GM18505 (cell line): ENCODE data around the gene LYRM2.

Experiments
- ATAC-seq: cut with Tn5 transposase; IDR thresholded peaks from one replicate; pipeline ENCODE4 v1.9.1; 2021; ENCODE audit not compliant: unreplicated experiment
- POLR2A ChIP-seq: IDR thresholded peaks from 4 replicates; pipeline ENCODE4 v1.6.1; 2011; ENCODE audit warnings: borderline replicate concordance; ENCODE audit not compliant: insufficient read depth, insufficient read length; ENCODE audit errors: extremely low read depth

Gene LYRM2

GRCh38 chr6:89542866-89543265 lies 95.7 kb downstream of the LYRM2 start:
- TF ChIP-seq POLR2A, result no peak
- no peak for ATAC-seq

GRCh38 chr6:89542081-89542857 lies 96.3 kb downstream of the LYRM2 start:
- no peak for TF ChIP-seq POLR2A
- ATAC-seq, result no peak

GRCh38 chr6:89539779-89540178 lies 98.8 kb downstream of the LYRM2 start:
- no peak for TF ChIP-seq POLR2A
- no peak for ATAC-seq

GRCh38 chr6:89536231-89536630 lies 102.3 kb downstream of the LYRM2 start:
- no peak for ATAC-seq
- TF ChIP-seq POLR2A, result no peak

- ATAC-seq, result no peak
- no peak for TF ChIP-seq POLR2A
Observed at GRCh38 chr6:89530982-89531381, 107.6 kb downstream of the LYRM2 start.

- no peak for TF ChIP-seq POLR2A
Observed at GRCh38 chr6:89528866-89529265, 109.7 kb downstream of the LYRM2 start.

GRCh38 chr6:89527634-89528033 lies 110.9 kb downstream of the LYRM2 start:
- TF ChIP-seq POLR2A, result no peak
- ATAC-seq, result no peak

More at GRCh38 chr6:89528866-89529265, 109.7 kb downstream of the LYRM2 start:
- no peak for ATAC-seq

GRCh38 chr6:89526563-89526869 lies 112.0 kb downstream of the LYRM2 start:
- no peak for ATAC-seq
- no peak for TF ChIP-seq POLR2A

GRCh38 chr6:89525786-89526562 lies 112.6 kb downstream of the LYRM2 start:
- no peak for ATAC-seq
- no peak for TF ChIP-seq POLR2A

GRCh38 chr6:89522778-89523177 lies 115.8 kb downstream of the LYRM2 start:
- no peak for ATAC-seq
- no peak for TF ChIP-seq POLR2A

GRCh38 chr6:89520736-89521135 lies 117.8 kb downstream of the LYRM2 start:
- ATAC-seq, result no peak
- TF ChIP-seq POLR2A, result no peak

- no peak for ATAC-seq
- no peak for TF ChIP-seq POLR2A
Observed at GRCh38 chr6:89518352-89519055, 120.0 kb downstream of the LYRM2 start.
